Lung (tissue), 12 donors: ENCODE data around the gene NCR2. TPM values are rescaled to one million over a fixed set of nuclear protein-coding genes. Genes with fewer than 3 reads are reported as not detected.

Source experiments
- ATAC-seq: fragments of 200-7000 bp; cut with Tn5 transposase; one replicate; pipeline ENCODE4 v1.9.1; 2020; ENCODE audit warnings: moderate number of reproducible peaks; ENCODE audit not compliant: insufficient read depth, low FRiP score
- DNase-seq, 3 donors: peaks; one replicate each; pipeline ENCODE4 v3.0.0-alpha.2; 2013 to 2017
- H3K27ac ChIP-seq, 2 donors: one replicate each; pipeline ENCODE4 v1.5.1; 2013; ENCODE audit warnings: mild to moderate bottlenecking in 2 of 2, moderate library complexity in 2 of 2, control low read depth in 1 of 2, inconsistent platforms in 1 of 2, low read depth in 1 of 2, low read length in 1 of 2
- H3K27me3 ChIP-seq, 3 donors: one replicate each; pipeline ENCODE4 v1.5.1; 2013; ENCODE audit warnings: low read length in 2 of 3; ENCODE audit not compliant: control insufficient read depth in 3 of 3, insufficient read depth in 3 of 3
- H3K36me3 ChIP-seq, 4 donors: one replicate each; pipeline ENCODE4 v1.5.1; 2013; ENCODE audit warnings: low read length in 4 of 4, mild to moderate bottlenecking in 1 of 4, moderate library complexity in 1 of 4; ENCODE audit not compliant: control insufficient read depth in 4 of 4, insufficient read depth in 4 of 4
- H3K4me1 ChIP-seq, 5 donors: one replicate each; pipeline ENCODE4 v1.5.1; 2013; ENCODE audit warnings: low read length in 5 of 5, mild to moderate bottlenecking in 2 of 5, moderate library complexity in 1 of 5; ENCODE audit not compliant: control insufficient read depth in 5 of 5, insufficient read depth in 5 of 5
- H3K4me3 ChIP-seq: one replicate; pipeline ENCODE4 v1.5.1; 2013; ENCODE audit warnings: mild to moderate bottlenecking, control low read depth, moderate library complexity
- H3K9ac ChIP-seq, 2 donors: one replicate each; pipeline ENCODE4 v1.5.1; 2013; ENCODE audit warnings: low read length in 2 of 2, control low read depth in 1 of 2; ENCODE audit not compliant: insufficient read depth in 1 of 2
- H3K9me3 ChIP-seq, 4 donors: one replicate each; pipeline ENCODE4 v1.5.1; 2013; ENCODE audit warnings: low read length in 3 of 4, mild to moderate bottlenecking in 1 of 4, moderate library complexity in 1 of 4; ENCODE audit not compliant: control insufficient read depth in 4 of 4, insufficient read depth in 3 of 4
- WGBS, 2 donors: extraction: QIAGEN DNeasy Blood & Tissue Kit; methylation state at CpG; one replicate each; pipeline ENCODE4 v1.1.7; 2013; 5-methylcytosine and 5-hydroxymethylcytosine counted together
- polyA plus RNA-seq, 2 donors: library from polyadenylated mRNA; stranded (reverse); fragments of 200-250 nt; gene quantifications; one replicate each; pipeline ENCODE4 v1.2.1, GENCODE V29; 2013
- total RNA-seq, 2 donors: library from RNA; depleted of rRNA in 1 of 2; stranded (reverse); fragments of >200 nt in 1 of 2; gene quantifications; one replicate each; pipeline ENCODE4 v1.2.1, GENCODE V29; 2014 to 2021
- TF ChIP-seq, protein P1 (sequence below): IDR thresholded peaks from 2 replicates; pipeline ENCODE4 v1.5.1; 2012; ENCODE audit warnings: mild to moderate bottlenecking; ENCODE audit errors: control extremely low read depth, extremely low read depth
- donor health status: control.
- donor health status: control.
- donor health status: Bipolar disorder and iron deficiency.
- donor health status: healthy.
- donor health status: DM: yes; HTN: yes; CAD: no.

Gene NCR2
- total and polyA plus RNA-seq, 4 donors: not detected

DNA sequence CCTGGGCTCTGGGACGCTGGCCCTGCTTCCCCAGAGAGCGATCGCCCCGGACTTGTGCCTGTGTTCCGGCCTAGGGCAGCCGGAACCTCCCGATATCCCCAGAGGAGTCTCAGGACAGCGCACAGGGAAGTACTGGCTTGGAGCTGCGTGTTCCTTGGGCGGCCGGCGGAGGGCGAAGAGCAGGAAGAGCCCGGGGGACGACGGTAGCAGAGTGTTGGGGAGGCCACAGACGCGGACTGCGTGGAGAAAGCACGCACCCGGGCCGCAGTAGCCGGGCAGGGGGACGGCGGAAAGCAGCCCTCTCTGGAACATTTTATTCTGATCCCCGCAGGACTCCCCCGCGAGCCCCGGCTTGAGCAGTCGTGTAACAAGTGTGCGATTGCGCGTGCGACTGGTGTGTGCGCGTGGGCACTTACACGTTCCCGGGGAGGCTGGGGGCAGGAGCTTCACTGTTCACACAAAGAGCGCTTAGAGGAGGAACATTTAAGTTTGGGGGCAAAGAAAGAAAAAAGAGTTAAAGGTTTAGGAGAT is 36.1 kb downstream of the NCR2 start:
- H3K9me3 ChIP-seq: peaks cover 0 to 2% (median 0%) of the 10 kb centered on the region in 4 donors
- no peaks in the 10 kb centered on the region for H3K36me3 ChIP-seq
- H3K27ac ChIP-seq: no peak overlapping the region
- peak; percentile 65 to 67 (median 65) for DNase-seq
- 1 to 4% methylated on average over 39 of the region's 39 CpGs for WGBS, 2 donors
- H3K4me3 ChIP-seq: no peak overlapping the region
- H3K27me3 ChIP-seq: peaks cover 8 to 62% (median 57%) of the 10 kb centered on the region in 3 donors
- TF ChIP-seq, protein P1, sequence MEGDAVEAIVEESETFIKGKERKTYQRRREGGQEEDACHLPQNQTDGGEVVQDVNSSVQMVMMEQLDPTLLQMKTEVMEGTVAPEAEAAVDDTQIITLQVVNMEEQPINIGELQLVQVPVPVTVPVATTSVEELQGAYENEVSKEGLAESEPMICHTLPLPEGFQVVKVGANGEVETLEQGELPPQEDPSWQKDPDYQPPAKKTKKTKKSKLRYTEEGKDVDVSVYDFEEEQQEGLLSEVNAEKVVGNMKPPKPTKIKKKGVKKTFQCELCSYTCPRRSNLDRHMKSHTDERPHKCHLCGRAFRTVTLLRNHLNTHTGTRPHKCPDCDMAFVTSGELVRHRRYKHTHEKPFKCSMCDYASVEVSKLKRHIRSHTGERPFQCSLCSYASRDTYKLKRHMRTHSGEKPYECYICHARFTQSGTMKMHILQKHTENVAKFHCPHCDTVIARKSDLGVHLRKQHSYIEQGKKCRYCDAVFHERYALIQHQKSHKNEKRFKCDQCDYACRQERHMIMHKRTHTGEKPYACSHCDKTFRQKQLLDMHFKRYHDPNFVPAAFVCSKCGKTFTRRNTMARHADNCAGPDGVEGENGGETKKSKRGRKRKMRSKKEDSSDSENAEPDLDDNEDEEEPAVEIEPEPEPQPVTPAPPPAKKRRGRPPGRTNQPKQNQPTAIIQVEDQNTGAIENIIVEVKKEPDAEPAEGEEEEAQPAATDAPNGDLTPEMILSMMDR: no peak
- H3K4me1 ChIP-seq: peaks cover 5 to 51% (median 16%) of the 10 kb centered on the region in 5 donors
- H3K9ac ChIP-seq: no peak overlapping the region
- ATAC-seq: no peak

- H3K27ac ChIP-seq: no peak overlapping the region
- 2% methylated on average over 42 of the region's 42 CpGs for WGBS, 2 donors
These were observed 36.8 kb downstream of the NCR2 start for GRCh38 chr6:41371992-41372831.

DNA sequence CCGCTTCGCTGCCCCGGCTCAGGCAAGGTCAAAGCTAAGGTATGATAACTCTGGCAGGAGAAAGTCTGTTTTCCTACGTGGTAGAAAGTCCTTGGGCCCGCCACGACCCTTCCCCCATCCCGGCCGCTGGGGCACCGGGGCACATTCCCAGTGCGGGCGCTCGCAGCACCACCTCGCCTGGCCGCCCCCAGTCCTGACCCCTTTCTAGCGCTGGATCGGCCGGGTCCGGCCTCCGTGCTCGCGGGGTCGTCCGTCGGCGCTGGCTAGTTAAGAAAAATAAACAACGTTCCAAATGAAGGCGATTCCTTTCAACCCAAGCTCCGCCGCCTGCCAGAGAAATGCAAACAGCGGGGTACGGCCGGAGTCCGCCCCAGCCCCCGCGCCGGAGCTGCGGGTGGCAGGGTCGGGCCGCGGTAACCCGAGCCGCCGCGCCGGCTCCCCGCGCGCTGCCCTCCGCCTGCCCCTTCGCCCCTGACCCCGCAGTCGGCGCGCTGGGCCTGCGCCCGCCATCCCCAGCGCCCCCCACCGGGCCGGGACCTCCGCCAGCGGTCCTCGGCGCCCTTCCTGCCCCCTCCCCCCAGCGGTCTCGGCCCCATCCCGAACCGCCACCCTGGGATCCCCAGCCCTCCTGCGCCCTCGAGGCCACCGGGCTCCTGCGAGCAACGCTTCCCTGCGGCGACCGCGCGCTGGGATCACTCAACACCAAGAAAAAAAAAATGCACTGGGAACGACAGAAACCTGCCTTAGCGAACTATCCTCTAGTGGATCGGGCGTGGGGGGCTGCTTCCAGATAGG is 37.6 kb downstream of the NCR2 start:
- 2 to 3% methylated on average over 69 to 81 of the region's 81 CpGs for WGBS, 2 donors
- H3K27me3 ChIP-seq: peaks cover 8 to 77% (median 65%) of the 10 kb centered on the region in 3 donors
- TF ChIP-seq, protein P1: no peak

More at GRCh38 chr6:41371992-41372831, 36.8 kb downstream of the NCR2 start:
- TF ChIP-seq, protein P1: no peak
- H3K27me3 ChIP-seq: peaks cover 8 to 69% (median 59%) of the 10 kb centered on the region in 3 donors
- H3K4me1 ChIP-seq: peaks cover 5 to 51% (median 16%) of the 10 kb centered on the region in 5 donors
- no peak overlapping the region for H3K9ac ChIP-seq
- ATAC-seq (peak; percentile 9), DNase-seq (peak; percentile 40 to 62 (median 49))
- H3K36me3 ChIP-seq: no peaks in the 10 kb centered on the region
- no peak overlapping the region for H3K4me3 ChIP-seq
- H3K9me3 ChIP-seq: peaks cover 0 to 2% (median 0%) of the 10 kb centered on the region in 4 donors

More for the DNA sequence above, 37.6 kb downstream of the NCR2 start:
- Histone ChIP-seq H3K9ac (no peak overlapping the region), H3K4me3 (no peak overlapping the region), H3K4me1 (peaks cover 5 to 51% (median 16%) of the 10 kb centered on the region in 5 donors), H3K27ac (no peak overlapping the region), H3K36me3 (no peaks in the 10 kb centered on the region), H3K9me3 (no peaks in the 10 kb centered on the region)
- DNase-seq (peak; percentile 24 to 43 (median 31)), ATAC-seq (no peak)
